ENCODE data around the gene GPR42. TPM values are rescaled to one million over a fixed set of nuclear protein-coding genes. Genes with fewer than 3 reads are reported as not detected.

Gene GPR42
- total RNA-seq, 3 donors from 2014 or later, result 0.32 TPM; not detected in 2

DNA sequence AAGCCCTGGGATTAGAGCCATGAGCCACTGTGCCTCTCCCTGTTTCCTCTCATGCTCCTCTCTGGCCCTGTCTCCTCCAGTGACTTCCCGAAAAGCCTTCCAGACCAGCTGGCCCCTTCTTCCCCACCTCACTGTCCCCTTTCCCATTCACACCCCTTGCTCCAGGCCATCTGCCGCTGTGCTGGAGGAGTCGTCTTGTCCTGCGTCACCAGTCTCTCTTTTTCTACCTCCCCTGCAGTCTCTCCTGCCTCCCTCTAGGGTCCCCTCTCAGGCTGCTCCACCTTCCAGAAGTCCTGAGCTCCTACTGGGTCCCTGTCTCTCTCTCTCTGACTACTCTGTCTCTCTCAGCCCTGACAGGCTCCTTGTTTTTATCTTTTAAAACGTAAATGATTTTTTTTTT is 28.4 kb upstream of the GPR42 start:
- H3K4me3 ChIP-seq, result no peak overlapping the region
- no peaks in the 10 kb centered on the region for H3K4me1 ChIP-seq (ENCODE audit: low read depth)
- no peak for TF ChIP-seq CTCF (IDR thresholded peaks at IDR 0.05)
- H3K36me3 ChIP-seq (ENCODE audit: low read depth), result no peaks in the 10 kb centered on the region
- H3K9me3 ChIP-seq, result no peaks in the 10 kb centered on the region
- intact Hi-C loops (cut with DNase I, micrococcal nuclease), result no loop called here
- DNase-seq (peak in 2 of 3 donors; percentile 10 to 11), ATAC-seq (no peak)

DNA sequence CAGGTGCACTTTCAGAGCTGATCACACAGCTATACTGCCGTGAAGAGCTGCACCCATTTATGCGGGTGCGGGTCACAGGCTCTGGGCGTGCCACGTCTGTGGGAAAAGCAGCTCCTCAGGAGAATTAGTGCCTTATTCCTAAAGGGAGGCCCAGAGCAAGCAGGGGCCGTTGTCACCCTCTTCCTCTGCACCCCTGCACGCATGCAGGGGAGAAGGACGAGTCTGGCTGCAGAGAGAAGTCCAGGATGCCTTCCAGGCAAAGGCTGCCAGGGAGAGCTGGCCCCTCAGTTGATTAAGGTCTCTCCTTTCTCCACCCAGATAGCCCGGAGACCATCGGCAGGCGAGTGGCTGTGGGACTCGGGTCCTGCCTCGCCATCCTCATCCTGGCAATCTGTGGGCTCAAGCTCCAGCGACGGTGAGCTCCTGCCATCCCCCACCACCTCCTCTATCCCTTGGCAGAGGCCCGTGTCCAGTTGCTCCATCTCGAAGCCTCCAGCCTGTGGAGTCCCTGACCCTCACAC is 26.3 kb upstream of the GPR42 start:
- H3K9me3 ChIP-seq, result no peaks in the 10 kb centered on the region
- TF ChIP-seq CTCF (IDR thresholded peaks at IDR 0.05), result no peak
- ATAC-seq (no peak), DNase-seq (peak in 1 of 3 donors; percentile 33)
- H3K36me3 ChIP-seq (ENCODE audit: low read depth), result no peaks in the 10 kb centered on the region
- no peaks in the 10 kb centered on the region for H3K4me1 ChIP-seq (ENCODE audit: low read depth)
- intact Hi-C loops (cut with DNase I, micrococcal nuclease), result no loop called here
- no peak overlapping the region for H3K4me3 ChIP-seq

DNA sequence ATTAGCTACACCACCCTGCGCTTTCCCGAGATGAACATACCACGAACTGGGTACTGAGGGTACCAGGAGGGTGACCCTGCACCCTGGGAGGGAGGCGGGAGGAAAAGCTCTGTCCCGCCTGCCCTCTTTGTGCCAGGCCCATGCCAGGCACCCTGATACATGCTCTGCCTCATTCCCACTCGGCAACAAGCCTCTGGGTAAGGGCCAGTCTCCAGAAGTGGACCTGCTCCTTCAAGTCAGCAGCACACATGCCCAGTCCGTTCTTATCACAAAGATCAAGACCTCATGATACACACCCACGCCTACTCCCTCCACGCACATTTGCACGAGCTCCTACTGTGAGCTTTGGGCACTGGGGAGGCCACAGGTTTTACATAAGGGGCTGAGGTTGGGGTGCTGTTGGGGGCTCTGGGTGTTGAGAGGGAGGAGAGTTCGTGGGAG is 25.2 kb upstream of the GPR42 start:
- Histone ChIP-seq H3K9me3 (no peaks in the 10 kb centered on the region), H3K4me3 (no peak overlapping the region), H3K36me3 (ENCODE audit: low read depth) (no peaks in the 10 kb centered on the region), H3K4me1 (ENCODE audit: low read depth) (no peaks in the 10 kb centered on the region)
- intact Hi-C loops (cut with DNase I, micrococcal nuclease), result no loop called here
- no peak for TF ChIP-seq CTCF (IDR thresholded peaks at IDR 0.05)
- DNase-seq, result peak in 1 of 3 donors; percentile 21
- no peak for ATAC-seq

DNA sequence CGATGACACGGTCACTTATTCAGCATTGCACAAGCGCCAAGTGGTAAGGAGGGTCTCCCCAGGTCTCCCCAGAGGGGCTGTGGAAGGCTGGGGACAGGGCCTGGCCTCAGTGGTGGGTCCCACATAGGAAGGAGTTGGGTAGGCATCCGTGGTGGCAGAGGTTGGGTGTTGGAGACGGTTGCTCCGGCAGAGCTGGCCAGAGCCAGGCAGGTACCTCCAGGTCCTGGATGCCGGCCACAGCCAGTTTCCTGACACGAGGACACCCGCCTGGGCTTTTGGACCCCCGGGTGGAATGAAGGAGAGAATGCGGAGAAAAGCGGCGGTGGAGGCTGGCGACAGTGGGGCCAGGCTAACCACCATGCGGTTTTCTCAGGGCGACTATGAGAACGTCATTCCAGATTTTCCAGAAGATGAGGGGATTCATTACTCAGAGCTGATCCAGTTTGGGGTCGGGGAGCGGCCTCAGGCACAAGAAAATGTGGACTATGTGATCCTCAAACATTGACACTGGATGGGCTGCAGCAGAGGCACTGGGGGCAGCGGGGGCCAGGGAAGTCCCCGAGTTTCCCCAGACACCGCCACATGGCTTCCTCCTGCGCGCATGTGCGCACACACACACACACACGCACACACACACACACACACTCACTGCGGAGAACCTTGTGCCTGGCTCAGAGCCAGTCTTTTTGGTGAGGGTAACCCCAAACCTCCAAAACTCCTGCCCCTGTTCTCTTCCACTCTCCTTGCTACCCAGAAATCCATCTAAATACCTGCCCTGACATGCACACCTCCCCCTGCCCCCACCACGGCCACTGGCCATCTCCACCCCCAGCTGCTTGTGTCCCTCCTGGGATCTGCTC is 24.4 kb upstream of the GPR42 start:
- TF ChIP-seq CTCF (IDR thresholded peaks at IDR 0.05), result no peak
- intact Hi-C loops (cut with DNase I, micrococcal nuclease), result no loop called here
- Histone ChIP-seq H3K9me3 (no peaks in the 10 kb centered on the region), H3K36me3 (ENCODE audit: low read depth) (no peaks in the 10 kb centered on the region), H3K4me3 (no peak overlapping the region), H3K4me1 (ENCODE audit: low read depth) (no peaks in the 10 kb centered on the region)
- DNase-seq, result peak; percentile 55 to 81 (median 57)
- ATAC-seq, result peak; percentile 74

DNA sequence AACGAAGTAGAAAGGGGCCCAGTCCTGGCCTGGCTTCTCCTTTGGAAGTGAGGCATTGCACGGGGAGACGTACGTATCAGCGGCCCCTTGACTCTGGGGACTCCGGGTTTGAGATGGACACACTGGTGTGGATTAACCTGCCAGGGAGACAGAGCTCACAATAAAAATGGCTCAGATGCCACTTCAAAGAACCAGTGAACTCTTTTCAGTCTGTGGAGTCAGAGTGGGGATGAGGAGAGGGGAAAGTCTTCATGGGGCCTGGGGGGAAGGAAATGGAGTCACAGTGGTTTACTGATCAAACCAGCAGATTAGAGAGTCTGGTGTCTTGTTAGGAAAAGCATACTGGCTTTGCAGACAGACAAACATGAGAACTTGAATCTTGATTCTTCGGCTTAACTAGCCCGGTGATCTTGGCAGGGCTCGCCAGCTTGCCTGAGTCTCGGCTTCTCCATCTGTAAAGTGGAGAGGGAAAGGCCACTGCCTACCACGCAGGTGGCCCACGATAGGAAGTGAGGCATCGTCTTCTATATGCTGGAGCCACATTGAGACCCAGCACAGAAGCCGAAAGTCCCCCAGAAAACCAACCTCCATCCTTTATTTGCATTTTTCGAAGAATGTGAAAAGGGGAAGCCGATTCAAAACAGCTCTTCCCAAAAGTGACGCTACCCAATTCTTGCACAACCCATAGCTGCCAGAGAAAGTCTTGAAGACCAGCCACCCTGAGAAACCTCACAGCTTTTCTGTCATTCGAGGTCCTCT is 23.5 kb upstream of the GPR42 start, which contains the start of gene FFAR1:
FFAR1 (plus strand) TSS at position 732 of the 759 bp plus-strand sequence. CDS start 3,650 bp downstream, outside the sequence.
- TF ChIP-seq CTCF (IDR thresholded peaks at IDR 0.05), result no peak
- no peak within 1 kb of the TSS for H3K4me3 ChIP-seq
- no peaks in the 10 kb centered on the region for H3K36me3 ChIP-seq (ENCODE audit: low read depth)
- H3K4me1 ChIP-seq (ENCODE audit: low read depth), result no peaks in the 10 kb centered on the region
- DNase-seq (peak in 2 of 3 donors; percentile 33 to 44), ATAC-seq (peak; percentile 17)
- intact Hi-C loops (cut with DNase I, micrococcal nuclease), result no loop called here
- H3K9me3 ChIP-seq, result no peaks in the 10 kb centered on the region

Data from mucosa of descending colon (tissue), 3 donors.